RWPE2 (cell line): Measurements from ENCODE around the gene ATF7.

Experiments
- ATAC-seq: fragments of 200-7000 bp; cut with Tn5 transposase; 3 replicates; pipeline ENCODE4 v1.9.1; 2021; ENCODE audit warnings: low read depth
- DNase-seq: peaks from one replicate; pipeline ENCODE4 v3.0.0-alpha.2; 2020; ENCODE audit warnings: low spot score
- H3K27ac ChIP-seq: fragments of 450-650 bp; 2 replicates; pipeline ENCODE4 v1.5.1; 2017; ENCODE audit warnings: mild to moderate bottlenecking; ENCODE audit not compliant: poor library complexity, severe bottlenecking
- H3K27me3 ChIP-seq: fragments of 250-450 bp; sonication (Bioruptor Pico); 2 replicates; pipeline ENCODE4 v1.5.1; 2021; ENCODE audit warnings: mild to moderate bottlenecking, moderate library complexity; ENCODE audit not compliant: insufficient read depth, poor library complexity, severe bottlenecking
- H3K36me3 ChIP-seq: fragments of 250-450 bp; sonication (Bioruptor Pico); 2 replicates; pipeline ENCODE4 v1.5.1; 2020; ENCODE audit warnings: low read depth, mild to moderate bottlenecking, moderate library complexity
- H3K4me1 ChIP-seq: fragments of 250-450 bp; sonication (Bioruptor Pico); 2 replicates; pipeline ENCODE4 v1.5.1; 2021; ENCODE audit warnings: mild to moderate bottlenecking, moderate library complexity; ENCODE audit not compliant: insufficient read depth, poor library complexity, severe bottlenecking
- H3K4me3 ChIP-seq: fragments of 250-450 bp; sonication (Bioruptor Pico); 2 replicates; pipeline ENCODE4 v1.5.1; 2021; ENCODE audit warnings: mild to moderate bottlenecking, moderate library complexity; ENCODE audit not compliant: severe bottlenecking
- H3K9me3 ChIP-seq: fragments of 250-450 bp; sonication (Bioruptor Pico); 2 replicates; pipeline ENCODE4 v1.5.1; 2021; ENCODE audit warnings: mild to moderate bottlenecking, moderate library complexity; ENCODE audit not compliant: severe bottlenecking
- TF ChIP-seq, protein P1 (sequence below): fragments of 450-650 bp; IDR thresholded peaks from one replicate; pipeline ENCODE4 v1.5.1; 2017; ENCODE audit warnings: mild to moderate bottlenecking, moderate library complexity; ENCODE audit not compliant: poor library complexity, severe bottlenecking

ATF7 gene

GRCh38 chr12:53625946-53626701, at the start of gene ATF7:
Gene ATF7 (minus strand): TSS chr12:53626382. CDS start chr12:53601000, 25,382 bp downstream.
- DNase-seq (peak; percentile 94), ATAC-seq (peak; percentile 95)
- TF ChIP-seq, protein P1, sequence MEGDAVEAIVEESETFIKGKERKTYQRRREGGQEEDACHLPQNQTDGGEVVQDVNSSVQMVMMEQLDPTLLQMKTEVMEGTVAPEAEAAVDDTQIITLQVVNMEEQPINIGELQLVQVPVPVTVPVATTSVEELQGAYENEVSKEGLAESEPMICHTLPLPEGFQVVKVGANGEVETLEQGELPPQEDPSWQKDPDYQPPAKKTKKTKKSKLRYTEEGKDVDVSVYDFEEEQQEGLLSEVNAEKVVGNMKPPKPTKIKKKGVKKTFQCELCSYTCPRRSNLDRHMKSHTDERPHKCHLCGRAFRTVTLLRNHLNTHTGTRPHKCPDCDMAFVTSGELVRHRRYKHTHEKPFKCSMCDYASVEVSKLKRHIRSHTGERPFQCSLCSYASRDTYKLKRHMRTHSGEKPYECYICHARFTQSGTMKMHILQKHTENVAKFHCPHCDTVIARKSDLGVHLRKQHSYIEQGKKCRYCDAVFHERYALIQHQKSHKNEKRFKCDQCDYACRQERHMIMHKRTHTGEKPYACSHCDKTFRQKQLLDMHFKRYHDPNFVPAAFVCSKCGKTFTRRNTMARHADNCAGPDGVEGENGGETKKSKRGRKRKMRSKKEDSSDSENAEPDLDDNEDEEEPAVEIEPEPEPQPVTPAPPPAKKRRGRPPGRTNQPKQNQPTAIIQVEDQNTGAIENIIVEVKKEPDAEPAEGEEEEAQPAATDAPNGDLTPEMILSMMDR = no peak
- H3K27me3 ChIP-seq = no peaks in the 10 kb centered on the region
- peaks cover 13% of the 10 kb centered on the region for H3K4me1 ChIP-seq
- no peaks in the 10 kb centered on the region; the same call in 1 of the 2 replicates for H3K36me3 ChIP-seq
- H3K27ac ChIP-seq = peak within 1 kb of the TSS; percentile 43
- H3K9me3 ChIP-seq = no peaks in the 10 kb centered on the region
- H3K4me3 ChIP-seq = peak within 1 kb of the TSS; percentile 63

DNA sequence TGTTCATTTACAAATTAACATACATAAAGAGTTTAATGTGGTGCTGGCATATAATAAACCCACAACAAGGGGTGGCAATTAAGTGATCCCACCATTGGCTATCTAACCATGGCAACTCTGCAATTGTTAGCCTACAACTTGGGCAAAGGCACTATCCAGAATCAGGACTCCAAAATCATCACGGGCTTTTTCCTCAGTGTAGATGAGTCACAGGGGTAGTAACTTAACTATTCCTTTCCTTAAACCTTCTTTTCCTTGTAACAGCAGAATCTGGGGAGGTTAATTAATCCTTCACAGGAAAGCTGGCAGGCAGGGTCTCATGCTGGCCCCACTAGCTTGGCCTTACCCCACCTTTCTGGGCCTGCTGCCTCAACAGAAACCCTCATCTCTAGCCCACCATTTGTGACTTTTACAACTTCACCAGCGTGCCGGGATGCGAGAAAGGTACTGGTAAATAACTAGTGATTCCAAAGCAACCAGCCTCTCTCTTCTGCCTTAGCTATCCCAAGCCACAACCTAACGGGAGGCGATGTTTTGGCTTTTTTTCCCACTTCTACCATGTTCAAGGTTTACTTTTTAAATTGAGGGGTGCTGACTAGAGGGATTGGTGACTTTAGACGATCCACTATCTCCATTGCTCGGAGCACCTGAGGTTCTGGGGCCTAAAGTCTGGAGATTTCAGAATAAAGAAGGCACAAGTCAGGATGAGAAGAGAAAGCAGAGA, 49.0 kb upstream of the ATF7 start:
- H3K9me3 ChIP-seq = no peaks in the 10 kb centered on the region
- no peaks in the 10 kb centered on the region for H3K27me3 ChIP-seq
- H3K27ac ChIP-seq = peak overlapping the region; percentile 63
- TF ChIP-seq, protein P1 = no peak
- DNase-seq (no peak), ATAC-seq (no peak)
- peaks cover 13% of the 10 kb centered on the region for H3K4me1 ChIP-seq
- peak overlapping the region; percentile 51 for H3K4me3 ChIP-seq
- H3K36me3 ChIP-seq = peaks cover 49% of the 10 kb centered on the region

- no peak overlapping the region for H3K4me3 ChIP-seq
- H3K27me3 ChIP-seq = no peaks in the 10 kb centered on the region
- no peaks in the 10 kb centered on the region for H3K9me3 ChIP-seq
Measured at GRCh38 chr12:53670971-53671370, 44.8 kb upstream of the ATF7 start.

DNA sequence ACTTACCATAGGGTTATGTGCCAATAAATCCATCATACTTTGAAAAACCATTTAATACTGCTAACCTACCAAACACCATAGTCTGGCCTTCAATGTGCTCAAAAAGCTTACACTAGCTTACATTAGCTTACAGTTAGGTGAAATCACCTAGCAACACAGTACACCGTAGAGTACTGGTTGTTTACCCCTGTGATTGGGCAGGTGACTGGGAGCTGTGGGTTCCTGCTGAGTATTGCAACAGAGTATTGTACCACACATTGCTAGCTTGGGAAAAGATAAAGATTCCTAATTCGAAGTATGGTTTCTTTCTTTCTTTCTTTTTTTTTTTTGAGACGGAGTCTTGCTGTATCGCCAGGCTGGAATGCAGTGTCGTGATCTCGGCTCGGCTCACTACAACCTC, 44.1 kb upstream of the ATF7 start:
- DNase-seq (no peak), ATAC-seq (no peak)
- peaks cover 7% of the 10 kb centered on the region for H3K4me1 ChIP-seq
- no peak overlapping the region for H3K27ac ChIP-seq
- H3K27me3 ChIP-seq = no peaks in the 10 kb centered on the region
- H3K36me3 ChIP-seq = peaks cover 94% of the 10 kb centered on the region
- H3K4me3 ChIP-seq = no peak overlapping the region
- TF ChIP-seq, protein P1 = no peak
- no peaks in the 10 kb centered on the region for H3K9me3 ChIP-seq

More at GRCh38 chr12:53670971-53671370, 44.8 kb upstream of the ATF7 start:
- no peak for ATAC-seq
- Histone ChIP-seq H3K27ac (no peak overlapping the region), H3K4me1 (peaks cover 7% of the 10 kb centered on the region), H3K36me3 (peaks cover 87% of the 10 kb centered on the region)
- TF ChIP-seq, protein P1 = no peak
- DNase-seq = no peak
